Choroid plexus epithelial cell (primary cell): ENCODE data around the gene ENTREP3.
A peak's percentile ranks its signal among the peaks of the same experiment; 100 is the strongest.

Experiments
- DNase-seq: peaks from one replicate; pipeline ENCODE4 v3.0.0-alpha.2; 2010; ENCODE audit warnings: low read depth
- H3K4me3 ChIP-seq: 2 replicates; pipeline ENCODE4 v1.5.1; 2011; ENCODE audit warnings: low read depth, mild to moderate bottlenecking, control low read depth, low read length, moderate library complexity
- CTCF ChIP-seq: conservative IDR thresholded peaks from 2 replicates; pipeline ENCODE4 v1.5.1; 2011; ENCODE audit warnings: low read depth, mild to moderate bottlenecking, control low read depth, inconsistent platforms, low read length, moderate library complexity

The ENTREP3 gene

GRCh38 chr1:155277902-155278688 lies 22.8 kb upstream of the ENTREP3 start:
- H3K4me3 ChIP-seq = peak overlapping the region; percentile 72
- peak; percentile 52 for TF ChIP-seq CTCF
- peak; percentile 31 for DNase-seq

GRCh38 chr1:155277070-155277901 lies 22.0 kb upstream of the ENTREP3 start, which contains the start of gene HCN3:
Gene HCN3 (plus strand): TSS chr1:155277463. CDS start chr1:155277591, 128 bp downstream.
- peak; percentile 38 for TF ChIP-seq CTCF
- peak within 1 kb of the TSS; percentile 72 for H3K4me3 ChIP-seq
- peak; percentile 97 for DNase-seq

- DNase-seq = peak; percentile 95
- peak within 1 kb of the TSS; percentile 93 for H3K4me3 ChIP-seq
- TF ChIP-seq CTCF = no peak
Measured at GRCh38 chr1:155273343-155274245, 18.3 kb upstream of the ENTREP3 start, which contains the start of gene CLK2. Gene CLK2 (minus strand): TSS chr1:155273504. CDS start chr1:155270977, 2,527 bp downstream.

GRCh38 chr1:155272466-155273342 lies 17.4 kb upstream of the ENTREP3 start:
- peak; percentile 79 for DNase-seq

GRCh38 chr1:155269381-155269780 lies 14.1 kb upstream of the ENTREP3 start:
- no peak overlapping the region for H3K4me3 ChIP-seq
- DNase-seq = no peak
- no peak for TF ChIP-seq CTCF

More at GRCh38 chr1:155272466-155273342, 17.4 kb upstream of the ENTREP3 start:
- peak overlapping the region; percentile 93 for H3K4me3 ChIP-seq
- no peak for TF ChIP-seq CTCF
